Uterine smooth muscle cell (primary cell): Measurements from ENCODE around the gene LACC1. TPM values are rescaled to one million over a fixed set of nuclear protein-coding genes. Genes with fewer than 3 reads are reported as not detected.

Source experiments
- total RNA-seq: library from RNA; depleted of rRNA; stranded (reverse); fragments of >200 nt; gene quantifications from 2 replicates; pipeline ENCODE4 v1.2.3, GENCODE V29; 2014

The LACC1 gene
- total RNA-seq: 15.1 and 23.6 TPM in 2 replicates

DNA sequence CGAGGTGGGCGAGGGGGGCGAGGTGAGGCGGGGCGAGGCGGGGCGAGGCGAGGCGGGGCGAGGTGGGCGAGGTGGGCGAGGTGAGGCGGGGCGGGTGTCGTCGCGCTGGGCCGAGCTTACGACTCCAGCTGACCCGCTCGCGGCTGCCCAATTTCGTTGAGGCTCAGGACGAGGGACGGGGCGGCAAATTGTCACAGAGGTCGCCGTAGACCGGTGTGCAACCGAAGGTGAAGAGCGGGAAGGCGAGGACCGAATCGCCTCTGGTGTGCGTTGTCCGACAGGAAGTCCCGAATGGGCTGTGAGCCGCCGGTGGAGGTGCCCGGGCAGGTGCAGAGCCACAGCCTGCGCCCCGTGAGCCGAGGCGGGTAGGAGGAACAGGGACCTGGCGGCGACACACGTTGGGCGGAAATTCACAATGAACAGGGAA lies at the start of gene LACC1:
TSS of gene LACC1 (plus strand) at position 150 of the 427 bp plus-strand sequence. CDS start 1,082 bp downstream, outside the sequence.

DNA sequence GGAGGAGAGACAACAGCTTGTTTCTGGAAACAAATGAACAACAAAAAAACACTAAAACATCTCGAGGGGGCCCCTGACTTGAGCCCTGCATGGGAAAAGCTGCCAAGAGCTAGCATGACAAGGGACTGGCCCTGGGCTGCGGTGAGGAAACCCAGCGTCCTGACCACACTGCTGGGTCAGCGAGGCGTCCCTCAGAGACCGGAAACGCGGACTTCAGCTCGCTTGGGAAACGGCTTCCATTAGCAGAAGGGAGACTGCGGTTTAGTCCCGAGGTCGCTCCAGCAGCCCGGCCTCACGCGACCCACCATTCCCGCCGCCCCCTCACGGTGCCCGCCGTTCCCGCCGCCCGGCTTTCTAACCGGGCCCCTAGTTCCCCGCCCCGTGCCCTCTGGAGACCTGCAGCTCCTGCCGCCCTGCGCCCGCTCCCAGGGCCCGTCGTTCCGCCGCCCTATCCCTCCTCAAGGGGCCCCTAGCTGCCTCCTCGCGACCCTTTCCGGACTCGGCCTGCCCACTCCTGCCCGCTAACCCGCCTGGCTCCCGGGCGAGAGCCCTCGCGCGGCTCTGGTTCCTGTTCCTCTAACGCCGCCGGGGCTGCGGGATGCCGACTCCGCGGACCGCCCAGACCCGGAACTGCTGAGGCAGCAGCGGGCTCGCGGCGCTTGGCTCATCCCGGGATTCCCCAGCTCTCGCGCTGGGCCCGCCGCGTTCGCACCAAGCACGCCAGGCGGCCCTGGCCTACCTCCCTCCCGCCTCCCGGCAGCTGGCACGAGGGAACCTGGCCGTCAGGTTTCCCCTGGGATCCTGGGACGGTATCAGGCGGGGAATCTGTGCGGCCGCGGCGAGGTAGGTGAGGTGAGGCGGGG lies 581 bp upstream of the LACC1 start, which contains the start of gene CCDC122:
TSS of gene CCDC122 (minus strand) at position 849 of the 863 bp plus-strand sequence. CDS start 10,364 bp downstream, outside the sequence.

Other genes with a start within 250 kb of the LACC1 start
- 4.2 and 7.4 TPM in 2 replicates for gene ENOX1, start 92.9 kb upstream of the LACC1 start, total RNA-seq
- 9.1 and 12.0 TPM in 2 replicates for gene CCDC122, start 164 bp upstream of the LACC1 start, total RNA-seq